Spleen (tissue), 7 donors: Measurements from ENCODE around the gene KCNE1.
"Not testable (repeated sequence)": the region's sequence is repeated elsewhere in the genome, so short reads cannot be mapped to it uniquely, and the experiment has no call there.

ENCODE experiments used
- POLR2AphosphoS5 ChIP-seq, 3 donors: sonication (generic); formaldehyde crosslinking; IDR thresholded peaks; one replicate each; pipeline ENCODE4 v1.5.1; 2017; ENCODE audit warnings: antibody characterized with exemption in 3 of 3
- TF ChIP-seq, protein P1 (sequence below), 11 experiments: fragments of 200-600 bp in 7 of 11; fragments of 450-650 bp in 4 of 11; sonication (generic) in 4 of 11; IDR thresholded peaks in 8 of 11; conservative IDR thresholded peaks in 3 of 11; 1 replicate in 7 of 11; 2 replicates in 4 of 11; pipeline versions ENCODE4 v1.4.0 to v1.8.0; 2016 to 2021; ENCODE audit warnings: antibody characterized with exemption in 11 of 11, inconsistent platforms in 4 of 11, mild to moderate bottlenecking in 1 of 11
- donor health status: DM: no; HTN: no; CAD: no; lungs with moderate emphysema.
- donor health status: DM: no; HTN: no; CAD: no.
- donor health status: DM: no; HTN: no; CAD: no.

DNA sequence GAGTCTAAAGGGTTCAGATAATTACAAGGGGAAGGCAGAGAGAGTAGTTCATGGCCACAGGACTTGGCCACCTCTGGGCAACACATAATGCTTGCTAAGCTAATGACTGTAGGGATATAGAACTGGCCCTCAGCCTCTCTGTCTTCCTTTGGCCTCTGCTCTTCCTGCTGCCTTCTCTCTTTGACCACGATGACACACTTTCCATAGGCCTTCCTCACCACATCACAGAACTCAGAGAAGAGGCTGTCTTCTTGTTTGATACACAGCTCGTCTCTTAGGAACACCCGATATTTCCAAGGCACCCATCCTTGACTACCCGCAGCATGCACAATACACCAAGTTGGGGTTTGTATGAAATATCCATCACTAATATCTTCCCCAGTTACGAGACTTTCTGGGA lies 111.5 kb downstream of the KCNE1 start:
- TF ChIP-seq, protein P1, sequence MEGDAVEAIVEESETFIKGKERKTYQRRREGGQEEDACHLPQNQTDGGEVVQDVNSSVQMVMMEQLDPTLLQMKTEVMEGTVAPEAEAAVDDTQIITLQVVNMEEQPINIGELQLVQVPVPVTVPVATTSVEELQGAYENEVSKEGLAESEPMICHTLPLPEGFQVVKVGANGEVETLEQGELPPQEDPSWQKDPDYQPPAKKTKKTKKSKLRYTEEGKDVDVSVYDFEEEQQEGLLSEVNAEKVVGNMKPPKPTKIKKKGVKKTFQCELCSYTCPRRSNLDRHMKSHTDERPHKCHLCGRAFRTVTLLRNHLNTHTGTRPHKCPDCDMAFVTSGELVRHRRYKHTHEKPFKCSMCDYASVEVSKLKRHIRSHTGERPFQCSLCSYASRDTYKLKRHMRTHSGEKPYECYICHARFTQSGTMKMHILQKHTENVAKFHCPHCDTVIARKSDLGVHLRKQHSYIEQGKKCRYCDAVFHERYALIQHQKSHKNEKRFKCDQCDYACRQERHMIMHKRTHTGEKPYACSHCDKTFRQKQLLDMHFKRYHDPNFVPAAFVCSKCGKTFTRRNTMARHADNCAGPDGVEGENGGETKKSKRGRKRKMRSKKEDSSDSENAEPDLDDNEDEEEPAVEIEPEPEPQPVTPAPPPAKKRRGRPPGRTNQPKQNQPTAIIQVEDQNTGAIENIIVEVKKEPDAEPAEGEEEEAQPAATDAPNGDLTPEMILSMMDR (IDR thresholded peaks at IDR 0.05 in 8 of 11, conservative IDR thresholded peaks at IDR 0.05 in 3 of 11) = not testable (repeated sequence)
- TF ChIP-seq POLR2AphosphoS5 (IDR thresholded peaks at IDR 0.05) = not testable (repeated sequence)
